Measurements from ENCODE around the gene BCAS1. TPM values are rescaled to one million over a fixed set of nuclear protein-coding genes. Genes with fewer than 3 reads are reported as not detected.

The BCAS1 gene
- total RNA-seq, 2 donors from 2014 or later, result not detected

DNA sequence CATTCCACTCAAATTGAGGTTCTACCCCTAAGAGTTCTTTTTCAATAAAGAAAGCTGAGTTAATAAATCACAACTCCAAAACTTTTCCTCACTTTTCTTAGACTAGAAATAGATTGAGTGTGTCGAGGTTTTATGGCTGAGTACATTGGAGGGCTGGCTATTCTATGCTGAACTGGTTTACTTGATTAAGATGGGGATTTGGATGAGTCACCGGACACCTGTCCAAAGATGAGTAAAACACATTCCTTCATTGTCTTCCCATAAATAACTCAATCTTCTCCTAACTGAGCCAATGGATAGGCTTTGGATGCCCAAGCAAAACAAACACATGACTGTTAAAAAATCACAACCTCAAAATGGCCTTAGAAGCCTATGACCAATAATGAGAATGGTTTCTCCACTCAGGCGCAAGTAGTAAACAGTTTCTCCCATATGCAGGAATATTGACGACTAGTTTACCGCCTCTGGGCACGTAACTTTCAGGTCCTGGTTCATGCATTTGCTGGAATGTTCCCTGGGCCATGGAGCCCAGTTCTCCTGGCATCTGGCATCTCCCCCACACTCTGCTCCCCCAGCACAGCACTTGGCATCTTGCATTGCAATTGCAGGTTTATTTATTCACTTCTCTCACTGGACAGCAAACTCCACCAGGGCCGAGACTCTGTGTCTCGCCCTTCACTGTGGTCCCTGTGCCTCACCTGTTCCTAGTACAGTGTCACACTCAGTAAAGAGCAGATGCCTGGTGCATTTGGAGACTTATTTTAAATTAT lies 43.9 kb downstream of the BCAS1 start:
- H3K4me1 Mint-ChIP-seq (ENCODE audit: low read depth), result no peaks in the 10 kb centered on the region
- H3K9me3 Mint-ChIP-seq, result peaks cover 0 to 2% of the 10 kb centered on the region in 2 donors
- H3K4me3 Mint-ChIP-seq, result no peak overlapping the region
- ATAC-seq (replicated peaks in 1 of 2) (no peak), DNase-seq (no peak)
- peaks cover 48% of the 10 kb centered on the region for H3K27me3 Mint-ChIP-seq (ENCODE audit: low read depth)
- no peak overlapping the region for H3K27ac Mint-ChIP-seq
- H3K36me3 Mint-ChIP-seq (ENCODE audit: insufficient read depth in 2 of 2), result peaks cover 0 to under 1% of the 10 kb centered on the region in 2 donors

DNA sequence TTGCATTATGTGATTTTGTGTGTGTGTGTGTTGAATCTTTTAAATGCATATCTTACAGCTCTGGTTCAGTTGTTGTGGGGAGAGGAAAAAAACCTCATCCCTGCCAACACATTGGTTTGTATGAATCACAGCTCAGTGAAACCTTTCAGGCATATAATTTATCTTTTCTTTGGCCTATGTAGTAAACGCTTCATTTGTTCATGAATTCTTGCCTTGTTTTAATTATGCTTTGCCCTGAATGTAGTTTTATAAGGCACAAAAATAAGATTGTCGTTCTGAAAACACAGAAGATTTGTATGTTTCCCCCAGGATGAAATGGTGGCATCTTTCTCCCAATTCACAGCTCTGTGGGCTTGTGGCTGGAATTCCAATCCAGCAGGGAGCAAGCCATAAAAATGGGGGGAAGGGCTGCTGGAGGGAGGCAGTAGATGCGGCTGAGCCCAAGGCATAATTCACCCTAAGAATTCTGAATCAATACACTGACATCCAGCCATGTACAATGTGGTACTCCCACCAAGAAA lies 45.1 kb downstream of the BCAS1 start:
- Mint-ChIP-seq H3K36me3 (ENCODE audit: insufficient read depth in 2 of 2) (no peaks in the 10 kb centered on the region), H3K4me1 (ENCODE audit: low read depth) (no peaks in the 10 kb centered on the region), H3K4me3 (no peak overlapping the region), H3K27me3 (ENCODE audit: low read depth) (peaks cover 44% of the 10 kb centered on the region), H3K9me3 (peaks cover 0 to 2% of the 10 kb centered on the region in 2 donors), H3K27ac (no peak overlapping the region)
- no peak for ATAC-seq (replicated peaks in 1 of 2)
- DNase-seq, result no peak

DNA sequence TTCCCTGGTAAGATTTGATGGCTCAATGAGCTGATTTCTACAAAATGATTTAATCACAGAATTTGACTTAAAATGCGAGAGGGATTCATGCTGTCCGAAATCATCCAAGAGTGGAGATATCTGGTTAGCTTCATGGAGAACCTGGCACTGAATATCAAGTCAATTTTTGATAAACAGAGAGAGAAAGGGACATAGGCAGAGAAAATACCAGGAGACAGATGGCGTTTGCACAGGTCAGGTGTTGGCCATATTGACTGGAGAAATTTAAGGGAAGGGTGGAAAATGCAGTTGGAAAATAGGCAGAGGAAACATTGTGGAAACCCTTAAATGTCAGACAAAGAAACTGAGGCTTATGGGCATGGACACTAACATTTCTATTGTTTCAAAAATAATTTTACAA lies 47.0 kb downstream of the BCAS1 start:
- no peak for ATAC-seq (replicated peaks in 1 of 2)

GRCh38 chr20:54021446-54022235 lies 48.8 kb downstream of the BCAS1 start:
- Mint-ChIP-seq H3K4me3 (no peak overlapping the region), H3K36me3 (ENCODE audit: insufficient read depth in 2 of 2) (no peaks in the 10 kb centered on the region), H3K9me3 (peaks cover 0 to 2% of the 10 kb centered on the region in 2 donors), H3K27me3 (ENCODE audit: low read depth) (peaks cover 21% of the 10 kb centered on the region), H3K4me1 (ENCODE audit: low read depth) (peaks cover 12% of the 10 kb centered on the region), H3K27ac (no peak overlapping the region)
- no peak for DNase-seq
- ATAC-seq (replicated peaks in 1 of 2), result no peak

More for the DNA sequence above, 47.0 kb downstream of the BCAS1 start:
- no peak for DNase-seq
- peaks cover 0 to 2% of the 10 kb centered on the region in 2 donors for H3K9me3 Mint-ChIP-seq
- H3K4me3 Mint-ChIP-seq, result no peak overlapping the region
- peaks cover 31% of the 10 kb centered on the region for H3K27me3 Mint-ChIP-seq (ENCODE audit: low read depth)
- no peaks in the 10 kb centered on the region for H3K4me1 Mint-ChIP-seq (ENCODE audit: low read depth)
- H3K27ac Mint-ChIP-seq, result no peak overlapping the region
- no peaks in the 10 kb centered on the region for H3K36me3 Mint-ChIP-seq (ENCODE audit: insufficient read depth in 2 of 2)

GRCh38 chr20:54020868-54021267 lies 49.5 kb downstream of the BCAS1 start:
- Mint-ChIP-seq H3K36me3 (ENCODE audit: insufficient read depth in 2 of 2) (no peaks in the 10 kb centered on the region), H3K9me3 (peaks cover 0 to 2% of the 10 kb centered on the region in 2 donors), H3K27me3 (ENCODE audit: low read depth) (peaks cover 13% of the 10 kb centered on the region), H3K4me3 (no peak overlapping the region), H3K4me1 (ENCODE audit: low read depth) (peaks cover 12% of the 10 kb centered on the region), H3K27ac (no peak overlapping the region)
- ATAC-seq (replicated peaks in 1 of 2) (no peak), DNase-seq (no peak)

DNA sequence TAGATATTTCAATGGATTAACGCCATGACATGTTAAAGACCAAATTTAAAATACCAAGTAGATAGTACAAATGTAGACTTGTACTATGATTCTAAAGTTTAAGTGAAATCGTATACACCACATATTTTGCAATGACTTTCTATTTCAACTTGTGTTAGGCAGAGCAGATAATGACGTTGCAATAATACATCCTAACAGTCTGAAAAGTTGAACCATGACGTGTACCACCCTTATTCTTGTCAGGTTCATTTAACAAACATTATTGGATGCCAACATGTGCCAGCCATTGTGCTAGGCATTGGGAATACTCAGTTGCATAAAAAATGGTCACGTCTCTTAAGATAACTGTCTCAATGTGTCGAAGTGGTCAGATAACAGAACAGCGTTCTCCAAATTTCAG lies 50.0 kb downstream of the BCAS1 start:
- no peak overlapping the region for H3K4me3 Mint-ChIP-seq
- no peak for DNase-seq
- H3K36me3 Mint-ChIP-seq (ENCODE audit: insufficient read depth in 2 of 2), result no peaks in the 10 kb centered on the region
- peaks cover 9% of the 10 kb centered on the region for H3K27me3 Mint-ChIP-seq (ENCODE audit: low read depth)
- H3K9me3 Mint-ChIP-seq, result peaks cover 0 to 2% of the 10 kb centered on the region in 2 donors
- no peak for ATAC-seq (replicated peaks in 1 of 2)
- H3K27ac Mint-ChIP-seq, result no peak overlapping the region
- peaks cover 12% of the 10 kb centered on the region for H3K4me1 Mint-ChIP-seq (ENCODE audit: low read depth)

DNA sequence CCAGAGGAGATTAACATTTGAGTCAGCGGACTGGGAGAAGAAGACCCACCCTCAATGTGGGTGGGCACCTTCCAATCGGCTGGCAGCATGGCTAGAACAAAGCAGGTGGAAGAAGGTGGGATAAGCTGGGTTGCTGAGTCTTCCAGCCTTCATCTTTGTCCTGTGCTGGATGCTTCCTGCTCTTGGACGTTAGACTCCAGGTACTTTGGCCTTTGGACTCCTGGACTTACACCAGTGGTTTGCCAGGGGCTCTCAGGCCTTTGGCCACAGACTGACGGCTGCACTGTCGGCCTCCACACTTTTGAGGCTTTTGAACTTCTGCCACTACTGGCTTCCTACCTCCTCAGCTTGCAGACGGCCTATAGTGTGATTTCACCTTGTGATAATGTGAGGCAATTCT lies 50.8 kb downstream of the BCAS1 start:
- H3K27me3 Mint-ChIP-seq (ENCODE audit: low read depth), result peaks cover 9% of the 10 kb centered on the region
- no peak overlapping the region for H3K4me3 Mint-ChIP-seq
- H3K9me3 Mint-ChIP-seq, result peaks cover 0 to 2% of the 10 kb centered on the region in 2 donors
- DNase-seq (no peak), ATAC-seq (replicated peaks in 1 of 2) (no peak)
- peaks cover 12% of the 10 kb centered on the region for H3K4me1 Mint-ChIP-seq (ENCODE audit: low read depth)
- no peaks in the 10 kb centered on the region for H3K36me3 Mint-ChIP-seq (ENCODE audit: insufficient read depth in 2 of 2)
- H3K27ac Mint-ChIP-seq, result no peak overlapping the region

GRCh38 chr20:54019127-54019526 lies 51.3 kb downstream of the BCAS1 start:
- Mint-ChIP-seq H3K27ac (no peak overlapping the region), H3K4me1 (ENCODE audit: low read depth) (peaks cover 12% of the 10 kb centered on the region), H3K36me3 (ENCODE audit: insufficient read depth in 2 of 2) (no peaks in the 10 kb centered on the region), H3K4me3 (no peak overlapping the region), H3K9me3 (peaks cover 0 to under 1% of the 10 kb centered on the region in 2 donors), H3K27me3 (ENCODE audit: low read depth) (peaks cover 4% of the 10 kb centered on the region)
- no peak for ATAC-seq (replicated peaks in 1 of 2)
- DNase-seq, result no peak

DNA sequence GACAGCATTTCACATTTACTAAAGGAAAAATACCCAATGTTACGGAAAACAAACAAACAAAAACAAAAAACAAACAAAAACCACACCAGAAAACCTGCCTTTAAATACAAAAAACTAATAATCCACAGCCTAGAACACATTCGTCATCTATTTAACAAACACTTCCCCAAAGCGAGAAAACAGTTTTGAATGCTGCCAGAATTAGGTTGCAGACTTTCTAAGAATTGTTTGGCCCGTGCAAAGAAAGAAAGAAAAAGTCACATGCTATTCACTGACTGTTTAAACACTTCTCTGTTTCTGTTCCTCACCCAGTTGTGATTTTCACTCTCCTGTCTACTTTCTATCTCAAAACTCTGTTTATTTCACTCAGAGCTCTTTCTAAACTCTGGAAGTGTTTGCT lies 52.5 kb downstream of the BCAS1 start:
- ATAC-seq (replicated peaks in 1 of 2) (no peak), DNase-seq (no peak)
- Mint-ChIP-seq H3K4me3 (no peak overlapping the region), H3K27ac (no peak overlapping the region), H3K9me3 (no peaks in the 10 kb centered on the region), H3K27me3 (ENCODE audit: low read depth) (no peaks in the 10 kb centered on the region), H3K36me3 (ENCODE audit: insufficient read depth in 2 of 2) (no peaks in the 10 kb centered on the region), H3K4me1 (ENCODE audit: low read depth) (peaks cover 12% of the 10 kb centered on the region)

GRCh38 chr20:54015496-54015895 lies 54.9 kb downstream of the BCAS1 start:
- Mint-ChIP-seq H3K27me3 (ENCODE audit: low read depth) (no peaks in the 10 kb centered on the region), H3K4me1 (ENCODE audit: low read depth) (peaks cover 12% of the 10 kb centered on the region), H3K4me3 (no peak overlapping the region), H3K36me3 (ENCODE audit: insufficient read depth in 2 of 2) (no peaks in the 10 kb centered on the region), H3K27ac (no peak overlapping the region), H3K9me3 (no peaks in the 10 kb centered on the region)
- ATAC-seq (replicated peaks in 1 of 2), result no peak
- DNase-seq, result no peak

DNA sequence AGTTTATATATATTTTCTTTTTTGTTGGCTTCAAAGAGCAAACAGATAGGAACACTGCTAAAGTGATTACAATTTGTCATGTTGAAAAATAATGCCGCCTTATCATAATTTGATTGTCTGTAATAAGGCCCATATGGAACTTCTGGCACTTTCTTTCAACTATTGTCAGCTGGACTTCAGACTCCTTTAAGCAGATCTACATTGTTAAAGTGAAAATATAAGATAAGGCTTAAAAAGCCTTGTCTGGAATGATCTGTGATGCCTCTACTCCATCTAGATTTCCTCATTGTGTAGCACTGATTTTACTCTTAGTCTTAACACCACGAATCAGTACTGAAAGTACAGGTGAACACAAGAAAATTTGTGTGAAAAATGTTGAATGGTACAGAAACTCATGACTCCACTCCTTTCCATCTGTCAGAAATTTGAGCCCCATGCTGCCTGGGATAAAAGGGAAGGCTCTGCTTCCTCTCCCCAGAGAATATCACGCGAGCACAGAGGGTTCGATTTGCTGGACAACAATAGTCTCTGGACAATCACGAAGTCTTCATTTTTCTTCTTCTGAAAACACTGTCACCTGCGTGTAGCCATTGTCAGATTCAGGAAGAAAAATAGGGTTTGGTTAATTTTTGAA lies 56.0 kb downstream of the BCAS1 start:
- ATAC-seq (replicated peaks in 1 of 2) (no peak), DNase-seq (no peak)
- H3K27ac Mint-ChIP-seq, result no peak overlapping the region

GRCh38 chr20:54013471-54013870 lies 56.9 kb downstream of the BCAS1 start:
- no peak overlapping the region for H3K4me3 Mint-ChIP-seq
- no peaks in the 10 kb centered on the region for H3K9me3 Mint-ChIP-seq
- H3K27me3 Mint-ChIP-seq (ENCODE audit: low read depth), result peaks cover 7% of the 10 kb centered on the region
- ATAC-seq (replicated peaks in 1 of 2), result no peak
- peaks cover 12% of the 10 kb centered on the region for H3K4me1 Mint-ChIP-seq (ENCODE audit: low read depth)
- DNase-seq, result no peak
- H3K27ac Mint-ChIP-seq, result no peak overlapping the region
- H3K36me3 Mint-ChIP-seq (ENCODE audit: insufficient read depth in 2 of 2), result no peaks in the 10 kb centered on the region

More for the DNA sequence above, 56.0 kb downstream of the BCAS1 start:
- peaks cover 12% of the 10 kb centered on the region for H3K4me1 Mint-ChIP-seq (ENCODE audit: low read depth)
- H3K9me3 Mint-ChIP-seq, result no peaks in the 10 kb centered on the region
- peaks cover 7% of the 10 kb centered on the region for H3K27me3 Mint-ChIP-seq (ENCODE audit: low read depth)
- no peaks in the 10 kb centered on the region for H3K36me3 Mint-ChIP-seq (ENCODE audit: insufficient read depth in 2 of 2)
- no peak overlapping the region for H3K4me3 Mint-ChIP-seq

DNA sequence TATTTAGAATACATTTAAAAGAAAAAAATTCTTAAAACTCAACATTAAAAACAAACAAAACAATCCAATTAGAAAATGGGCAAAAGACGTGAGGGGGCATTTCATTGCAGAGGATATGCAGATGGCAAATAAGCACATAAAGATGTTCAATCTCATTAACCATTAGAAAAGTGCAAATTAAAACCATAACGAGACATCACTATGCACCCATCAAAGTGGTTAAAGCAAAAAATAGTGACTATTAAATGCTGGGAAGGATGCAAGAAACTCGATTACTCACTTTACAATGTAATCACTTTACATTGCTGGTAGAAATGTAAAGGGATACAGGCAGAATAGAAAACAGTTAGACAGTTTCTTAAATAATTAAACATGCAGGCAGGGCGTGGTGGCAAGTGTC lies 59.0 kb downstream of the BCAS1 start:
- ATAC-seq (replicated peaks in 1 of 2), result no peak
- no peak overlapping the region for H3K27ac Mint-ChIP-seq
- no peak for DNase-seq
- H3K27me3 Mint-ChIP-seq (ENCODE audit: low read depth), result peaks cover 7% of the 10 kb centered on the region
- no peak overlapping the region for H3K4me3 Mint-ChIP-seq
- H3K4me1 Mint-ChIP-seq (ENCODE audit: low read depth), result no peaks in the 10 kb centered on the region
- H3K36me3 Mint-ChIP-seq (ENCODE audit: insufficient read depth in 2 of 2), result no peaks in the 10 kb centered on the region
- H3K9me3 Mint-ChIP-seq, result no peaks in the 10 kb centered on the region

Measured in activated T-cell treated with anti-CD3 and anti-CD28 coated beads, Interleukin-2, amount 50 U/mL, for 72 hours (primary cell).